Neuron (in vitro differentiated cells): ENCODE data around the gene ACTN3.
A peak's percentile ranks its signal among the peaks of the same experiment; 100 is the strongest.
"Not testable (repeated sequence)": the region's sequence is repeated elsewhere in the genome, so short reads cannot be mapped to it uniquely, and the experiment has no call there.

Experiments used
- H2AFZ ChIP-seq: one replicate; pipeline ENCODE4 v1.6.1; 2013; ENCODE audit warnings: low read depth, mild to moderate bottlenecking, inconsistent platforms, low read length, moderate library complexity
- H3K27me3 ChIP-seq: one replicate; pipeline ENCODE4 v1.6.1; 2013; ENCODE audit warnings: low read length; ENCODE audit not compliant: insufficient read depth
- H3K36me3 ChIP-seq: one replicate; pipeline ENCODE4 v1.6.1; 2013; ENCODE audit warnings: low read length; ENCODE audit not compliant: insufficient read depth
- H3K4me1 ChIP-seq: one replicate; pipeline ENCODE4 v1.6.1; 2013; ENCODE audit warnings: low read length; ENCODE audit not compliant: insufficient read depth
- H3K4me3 ChIP-seq: 2 replicates; pipeline ENCODE4 v1.5.1; 2013; ENCODE audit warnings: mild to moderate bottlenecking, low read length, moderate library complexity
- H3K9me3 ChIP-seq: one replicate; pipeline ENCODE4 v1.6.1; 2013; ENCODE audit warnings: low read length

ACTN3 gene

GRCh38 chr11:66531841-66532240, 14.9 kb upstream of the ACTN3 start:
- Histone ChIP-seq H3K27me3 (no peaks in the 10 kb centered on the region), H2AFZ (no peak overlapping the region), H3K36me3 (peaks cover 15% of the 10 kb centered on the region), H3K4me3 (no peak overlapping the region), H3K4me1 (no peaks in the 10 kb centered on the region), H3K9me3 (no peaks in the 10 kb centered on the region)

GRCh38 chr11:66532784-66533183, 13.9 kb upstream of the ACTN3 start:
- H3K9me3 ChIP-seq: no peaks in the 10 kb centered on the region
- H3K27me3 ChIP-seq: no peaks in the 10 kb centered on the region
- no peak overlapping the region for H3K4me3 ChIP-seq
- H3K36me3 ChIP-seq: peaks cover 15% of the 10 kb centered on the region
- no peak overlapping the region for H2AFZ ChIP-seq
- H3K4me1 ChIP-seq: no peaks in the 10 kb centered on the region

- Histone ChIP-seq H3K4me1 (peaks cover 9% of the 10 kb centered on the region), H3K4me3 (no peak overlapping the region), H3K27me3 (no peaks in the 10 kb centered on the region), H3K9me3 (no peaks in the 10 kb centered on the region), H2AFZ (no peak overlapping the region), H3K36me3 (peaks cover 20% of the 10 kb centered on the region)
Observed at GRCh38 chr11:66539170-66539869, 7.4 kb upstream of the ACTN3 start.

- Histone ChIP-seq H3K9me3 (no peaks in the 10 kb centered on the region), H3K27me3 (no peaks in the 10 kb centered on the region), H3K36me3 (peaks cover 20% of the 10 kb centered on the region), H2AFZ (no peak overlapping the region), H3K4me1 (peaks cover 14% of the 10 kb centered on the region), H3K4me3 (no peak overlapping the region)
Observed at GRCh38 chr11:66539870-66540213, 6.9 kb upstream of the ACTN3 start.

- H2AFZ ChIP-seq, H3K9me3 ChIP-seq, H3K27me3 ChIP-seq, H3K4me3 ChIP-seq: not testable (repeated sequence)
- H3K4me1 ChIP-seq: peaks cover 19% of the 10 kb centered on the region
- peaks cover 17% of the 10 kb centered on the region for H3K36me3 ChIP-seq
Observed at GRCh38 chr11:66540598-66540997, 6.1 kb upstream of the ACTN3 start.

GRCh38 chr11:66541892-66542291, 4.8 kb upstream of the ACTN3 start:
- peaks cover 13% of the 10 kb centered on the region for H3K36me3 ChIP-seq
- H3K27me3 ChIP-seq: no peaks in the 10 kb centered on the region
- peaks cover 20% of the 10 kb centered on the region for H3K4me1 ChIP-seq
- H3K9me3 ChIP-seq: no peaks in the 10 kb centered on the region
- no peak overlapping the region for H3K4me3 ChIP-seq
- no peak overlapping the region for H2AFZ ChIP-seq

GRCh38 chr11:66542362-66542761, 4.3 kb upstream of the ACTN3 start:
- Histone ChIP-seq H3K4me3 (no peak overlapping the region), H3K27me3 (no peaks in the 10 kb centered on the region), H3K4me1 (peaks cover 25% of the 10 kb centered on the region), H3K9me3 (no peaks in the 10 kb centered on the region), H3K36me3 (peaks cover 13% of the 10 kb centered on the region), H2AFZ (no peak overlapping the region)

GRCh38 chr11:66543263-66544107, 3.2 kb upstream of the ACTN3 start:
- no peak overlapping the region for H3K4me3 ChIP-seq
- peaks cover 13% of the 10 kb centered on the region for H3K36me3 ChIP-seq
- H3K9me3 ChIP-seq: no peaks in the 10 kb centered on the region
- H3K27me3 ChIP-seq: no peaks in the 10 kb centered on the region
- H3K4me1 ChIP-seq: peaks cover 30% of the 10 kb centered on the region
- H2AFZ ChIP-seq: no peak overlapping the region

GRCh38 chr11:66544952-66545351, 1.8 kb upstream of the ACTN3 start:
- H3K4me3 ChIP-seq: peak overlapping the region; percentile 80
- H3K9me3 ChIP-seq, H3K27me3 ChIP-seq, H2AFZ ChIP-seq: not testable (repeated sequence)
- peaks cover 10% of the 10 kb centered on the region for H3K36me3 ChIP-seq
- H3K4me1 ChIP-seq: peaks cover 30% of the 10 kb centered on the region

GRCh38 chr11:66545701-66546367, 869 bp upstream of the ACTN3 start, which contains the start of gene ZDHHC24:
Gene ZDHHC24 (minus strand): TSS chr11:66546048. CDS start chr11:66546003, 45 bp downstream.
- Histone ChIP-seq H3K36me3 (peaks cover 10% of the 10 kb centered on the region), H3K4me1 (peaks cover 30% of the 10 kb centered on the region), H3K4me3 (peak within 1 kb of the TSS; percentile 80), H3K27me3 (no peaks in the 10 kb centered on the region), H2AFZ (peak within 1 kb of the TSS; percentile 94), H3K9me3 (no peaks in the 10 kb centered on the region)

- Histone ChIP-seq H3K36me3 (peaks cover 2% of the 10 kb centered on the region), H3K9me3 (no peaks in the 10 kb centered on the region), H3K27me3 (no peaks in the 10 kb centered on the region), H3K4me1 (peaks cover 30% of the 10 kb centered on the region), H2AFZ (no peak overlapping the region), H3K4me3 (no peak overlapping the region)
Observed at GRCh38 chr11:66546966-66547661, 411 bp downstream of the ACTN3 start.

- H2AFZ ChIP-seq: no peak overlapping the region
- H3K27me3 ChIP-seq: no peaks in the 10 kb centered on the region
- peaks cover 30% of the 10 kb centered on the region for H3K4me1 ChIP-seq
- H3K9me3 ChIP-seq: no peaks in the 10 kb centered on the region
- H3K4me3 ChIP-seq: no peak overlapping the region
- H3K36me3 ChIP-seq: no peaks in the 10 kb centered on the region
Observed at GRCh38 chr11:66547662-66548009, 933 bp downstream of the ACTN3 start.

- Histone ChIP-seq H3K4me1 (peaks cover 30% of the 10 kb centered on the region), H2AFZ (no peak overlapping the region), H3K4me3 (no peak overlapping the region), H3K9me3 (no peaks in the 10 kb centered on the region), H3K27me3 (no peaks in the 10 kb centered on the region), H3K36me3 (no peaks in the 10 kb centered on the region)
Observed at GRCh38 chr11:66548041-66548440, 1.3 kb downstream of the ACTN3 start.
